HepG2 (cell line): Measurements from ENCODE around the gene FGFR1OP2. TPM values are rescaled to one million over a fixed set of nuclear protein-coding genes. Genes with fewer than 3 reads are reported as not detected.

ENCODE experiments used
- ATF7-NPFF ChIP-seq: sonication (generic); formaldehyde crosslinking; IDR thresholded peaks from 2 replicates; pipeline ENCODE4 v1.8.1; 2023; ENCODE audit warnings: mild to moderate bottlenecking, low read depth, missing genetic modification reagents, moderate library complexity
- EHMT2 ChIP-seq: fragments of 200-600 bp; sonication (generic); IDR thresholded peaks from 2 replicates; pipeline ENCODE4 v1.7.0; 2017; ENCODE audit warnings: antibody characterized with exemption, low read depth, low read length, borderline replicate concordance
- HCFC1 ChIP-seq: fragments of 150-350 bp; IDR thresholded peaks from 2 replicates; pipeline ENCODE4 v1.6.1; 2014; ENCODE audit warnings: low read depth, low read length
- MZF1 ChIP-seq: sonication (generic); formaldehyde crosslinking; IDR thresholded peaks from 2 replicates; pipeline ENCODE4 v1.8.1; 2023; ENCODE audit warnings: mild to moderate bottlenecking, missing genetic modification reagents, borderline replicate concordance
- PCBP2 ChIP-seq: fragments of 200-400 bp; formaldehyde crosslinking; optimal IDR thresholded peaks from 2 replicates; pipeline ENCODE3; 2018; ENCODE audit warnings: low read length, low read depth; ENCODE audit not compliant: poor library complexity, severe bottlenecking
- RFXAP ChIP-seq: sonication (generic); formaldehyde crosslinking; IDR thresholded peaks from 2 replicates; pipeline ENCODE4 v1.4.0; 2020; ENCODE audit warnings: missing genetic modification reagents, borderline replicate concordance
- SIX1 ChIP-seq: sonication (generic); formaldehyde crosslinking; IDR thresholded peaks from 2 replicates; pipeline ENCODE4 v1.4.0; 2020; ENCODE audit warnings: missing genetic modification reagents, borderline replicate concordance
- TAF15 ChIP-seq: fragments of 200-400 bp; formaldehyde crosslinking; IDR thresholded peaks from one replicate; pipeline ENCODE4 v1.6.1; 2018; ENCODE audit warnings: mild to moderate bottlenecking, low read depth, low read length; ENCODE audit not compliant: poor library complexity, severe bottlenecking
- TSC22D2 ChIP-seq: sonication (generic); formaldehyde crosslinking; IDR thresholded peaks from 2 replicates; pipeline ENCODE4 v1.5.1; 2020; ENCODE audit warnings: missing genetic modification reagents, mild to moderate bottlenecking, borderline replicate concordance
- ZFP36L1 ChIP-seq: sonication (generic); formaldehyde crosslinking; IDR thresholded peaks from 2 replicates; pipeline ENCODE4 v1.8.0; 2022; ENCODE audit warnings: mild to moderate bottlenecking, missing genetic modification reagents, moderate library complexity
- ZFYVE20 ChIP-seq: sonication (generic); formaldehyde crosslinking; IDR thresholded peaks from 2 replicates; pipeline ENCODE4 v1.8.0; 2023; ENCODE audit warnings: low read depth, mild to moderate bottlenecking, moderate library complexity, missing genetic modification reagents, borderline replicate concordance
- ZNF121 ChIP-seq: sonication (generic); formaldehyde crosslinking; IDR thresholded peaks from 2 replicates; pipeline ENCODE4 v1.5.0; 2020; ENCODE audit warnings: mild to moderate bottlenecking, missing genetic modification reagents
- ZNF496 ChIP-seq: sonication (generic); formaldehyde crosslinking; IDR thresholded peaks from 2 replicates; pipeline ENCODE4 v1.8.1; 2023; ENCODE audit warnings: mild to moderate bottlenecking, moderate library complexity, missing genetic modification reagents; ENCODE audit not compliant: insufficient replicate concordance
- ZNF574 ChIP-seq: sonication (generic); formaldehyde crosslinking; IDR thresholded peaks from 2 replicates; pipeline ENCODE4 v1.4.0; 2020; ENCODE audit warnings: missing genetic modification reagents
- ZNF597 ChIP-seq: sonication (generic); formaldehyde crosslinking; IDR thresholded peaks from 2 replicates; pipeline ENCODE4 v1.5.0; 2020; ENCODE audit warnings: missing genetic modification reagents
- ZNF720 ChIP-seq: sonication (generic); formaldehyde crosslinking; IDR thresholded peaks from 2 replicates; pipeline ENCODE4 v1.4.0; 2020; ENCODE audit warnings: missing genetic modification reagents
- ZNF749 ChIP-seq: sonication (generic); formaldehyde crosslinking; IDR thresholded peaks from 2 replicates; pipeline ENCODE4 v1.8.0; 2022; ENCODE audit warnings: mild to moderate bottlenecking, missing genetic modification reagents, moderate library complexity, borderline replicate concordance
- ZNF773 ChIP-seq: sonication (generic); formaldehyde crosslinking; IDR thresholded peaks from 2 replicates; pipeline ENCODE4 v1.4.0; 2020; ENCODE audit warnings: missing genetic modification reagents, borderline replicate concordance
- polyA plus RNA-seq, 8 experiments: library from polyadenylated mRNA; depleted of rRNA in 3 of 8; stranded (reverse) in 7 of 8; unstranded in 1 of 8; fragments of >200 nt; fragmentation: Illumina TruSeq in 4 of 8; extraction: Trizol in 4 of 8; gene quantifications; 2 replicates each; pipeline versions ENCODE4 v1.2.1 to v1.2.3, GENCODE V29; 2011 to 2016; ENCODE audit warnings: low read depth in 4 of 8, missing spikeins in 1 of 8, mixed read lengths in 1 of 8; ENCODE audit not compliant: insufficient read depth in 1 of 8
- total RNA-seq, 5 experiments: library from RNA; depleted of rRNA; stranded (reverse); fragments of >200 nt; fragmentation: Illumina TruSeq; extraction: Trizol; gene quantifications; 2 replicates each; pipeline ENCODE4 v1.2.3, GENCODE V29; 2016; ENCODE audit warnings: low read depth in 1 of 5
- TF ChIP-seq, protein P1 (sequence below): sonication (generic); formaldehyde crosslinking; IDR thresholded peaks from 2 replicates; pipeline ENCODE4 v1.8.0; 2022; ENCODE audit warnings: missing genetic modification reagents, mild to moderate bottlenecking, borderline replicate concordance

The FGFR1OP2 gene
- total and polyA plus RNA-seq, 2 of the 13 experiments (the other 11 are each of a cell fraction or from before 2014, with no cell fraction given), result 18.3 to 38.1 TPM

DNA sequence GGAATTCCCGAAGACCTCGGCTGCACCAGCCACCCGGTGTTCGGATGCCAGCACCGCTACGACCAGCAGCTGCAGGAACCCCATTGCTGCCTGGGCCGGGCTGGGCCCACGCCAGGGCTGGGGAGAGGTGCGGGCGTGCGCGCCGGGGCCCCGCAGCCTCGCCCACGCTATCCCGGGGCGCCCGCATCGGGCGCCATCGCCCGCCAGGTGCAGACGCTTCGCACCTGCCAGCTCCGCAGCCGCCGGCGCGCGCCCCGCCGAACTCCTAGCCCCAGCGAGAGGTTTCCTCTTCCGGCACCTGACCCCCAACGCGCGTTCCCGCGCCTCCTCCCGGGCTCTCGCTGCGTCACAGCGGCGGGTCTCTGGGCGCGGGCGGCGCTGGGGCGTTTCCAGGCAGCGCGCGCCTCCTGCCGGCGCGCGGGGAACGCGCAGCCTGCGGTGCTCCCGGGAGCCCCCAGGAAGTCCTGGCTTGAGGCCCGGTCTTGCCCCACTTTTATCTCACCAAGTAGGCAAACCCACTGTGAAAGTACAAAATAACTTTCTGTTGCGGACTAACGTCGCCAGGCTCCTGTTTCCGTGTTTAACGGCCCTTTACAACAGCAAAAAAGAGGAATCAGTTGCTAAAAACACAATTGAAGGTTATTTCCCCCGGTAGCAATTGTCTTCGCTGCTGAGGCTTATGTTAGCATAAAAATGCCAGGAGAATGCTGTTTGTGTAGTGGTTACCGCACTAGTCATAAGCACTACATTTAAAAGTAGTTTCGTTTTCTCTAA is 76.0 kb downstream of the FGFR1OP2 start, which contains the start of gene TM7SF3 (continued):
- TF ChIP-seq ZNF597 (CRISPR knock-in tag) (no peak), ZFYVE20 (no peak), ZNF720 (CRISPR knock-in tag) (no peak), ZNF496 (CRISPR knock-in tag) (no peak), TAF15 (peak; percentile 56), RFXAP (CRISPR knock-in tag) (peak; percentile 52; the same call in 1 of the 2 replicates), EHMT2 (no peak), ATF7-NPFF (CRISPR knock-in tag) (peak; percentile 89; the same call in 1 of the 2 replicates), MZF1 (CRISPR knock-in tag) (0 out of 2 replicates have a peak, but pooled peaks have one; percentile 49), PCBP2 (no peak), ZNF773 (CRISPR knock-in tag) (peak; percentile 82; the same call in 1 of the 2 replicates), HCFC1 (no peak), ZNF574 (peak; percentile 78), SIX1 (CRISPR knock-in tag) (no peak), TSC22D2 (CRISPR knock-in tag) (no peak), ZNF121 (no peak), ZFP36L1 (CRISPR knock-in tag) (0 out of 2 replicates have a peak, but pooled peaks have one; percentile 9), ZNF749 (CRISPR knock-in tag) (no peak; the same call in 1 of the 2 replicates)
- TF ChIP-seq, protein P1, sequence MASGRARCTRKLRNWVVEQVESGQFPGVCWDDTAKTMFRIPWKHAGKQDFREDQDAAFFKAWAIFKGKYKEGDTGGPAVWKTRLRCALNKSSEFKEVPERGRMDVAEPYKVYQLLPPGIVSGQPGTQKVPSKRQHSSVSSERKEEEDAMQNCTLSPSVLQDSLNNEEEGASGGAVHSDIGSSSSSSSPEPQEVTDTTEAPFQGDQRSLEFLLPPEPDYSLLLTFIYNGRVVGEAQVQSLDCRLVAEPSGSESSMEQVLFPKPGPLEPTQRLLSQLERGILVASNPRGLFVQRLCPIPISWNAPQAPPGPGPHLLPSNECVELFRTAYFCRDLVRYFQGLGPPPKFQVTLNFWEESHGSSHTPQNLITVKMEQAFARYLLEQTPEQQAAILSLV (CRISPR knock-in tag), result peak; percentile 85; the same call in 1 of the 2 replicates
